T-helper 2 cell treated with Interferon-gamma antibody and Interleukin-4, amounts not matched to agents 5 μg/mL and 100 μg/mL, for 36 hours (primary cell): ENCODE data around the gene TMEM62.

ENCODE experiments used
- DNase-seq: peaks from one replicate; pipeline ENCODE4 v3.0.0; 2021; ENCODE audit warnings: low spot score
- H3K27ac Mint-ChIP-seq: one replicate; pipeline ENCODE4 v1.8.0; 2021; ENCODE audit warnings: mild to moderate bottlenecking, mixed read lengths
- H3K27me3 Mint-ChIP-seq: one replicate; pipeline ENCODE4 v1.8.0; 2021; ENCODE audit warnings: low read depth, mixed read lengths
- H3K36me3 Mint-ChIP-seq: one replicate; pipeline ENCODE4 v1.8.0; 2021; ENCODE audit warnings: low read depth, mixed read lengths
- H3K4me1 Mint-ChIP-seq: one replicate; pipeline ENCODE4 v1.8.0; 2021; ENCODE audit warnings: low read depth, mixed read lengths
- H3K4me3 Mint-ChIP-seq: one replicate; pipeline ENCODE4 v1.8.0; 2022; ENCODE audit warnings: mild to moderate bottlenecking, moderate library complexity, mixed read lengths
- H3K9me3 Mint-ChIP-seq: one replicate; pipeline ENCODE4 v1.8.0; 2021; ENCODE audit warnings: mixed read lengths

TMEM62 gene

GRCh38 chr15:43230640-43231115 is 97.3 kb downstream of the TMEM62 start:
- Mint-ChIP-seq H3K4me1 (peaks cover 7% of the 10 kb centered on the region), H3K27ac (no peak overlapping the region), H3K4me3 (no peak overlapping the region), H3K36me3 (no peaks in the 10 kb centered on the region), H3K9me3 (no peaks in the 10 kb centered on the region), H3K27me3 (no peaks in the 10 kb centered on the region)
- DNase-seq: no peak

GRCh38 chr15:43232289-43232874 is 99.0 kb downstream of the TMEM62 start:
- peaks cover 4% of the 10 kb centered on the region for H3K4me1 Mint-ChIP-seq
- no peaks in the 10 kb centered on the region for H3K36me3 Mint-ChIP-seq
- H3K27me3 Mint-ChIP-seq: no peaks in the 10 kb centered on the region
- H3K9me3 Mint-ChIP-seq: no peaks in the 10 kb centered on the region
- DNase-seq: no peak
- H3K4me3 Mint-ChIP-seq: no peak overlapping the region
- H3K27ac Mint-ChIP-seq: no peak overlapping the region
